Type B pancreatic cell (in vitro differentiated cells): ENCODE data around the gene EBI3. TPM values are rescaled to one million over a fixed set of nuclear protein-coding genes. Genes with fewer than 3 reads are reported as not detected.
"Not testable (repeated sequence)": the region's sequence is repeated elsewhere in the genome, so short reads cannot be mapped to it uniquely, and the experiment has no call there.

Experiments
- DNase-seq: peaks from one replicate; pipeline ENCODE4 v3.0.0; 2021; ENCODE audit warnings: mixed read lengths; ENCODE audit not compliant: unreplicated experiment; ENCODE audit errors: extremely low spot score
- H3K27ac Mint-ChIP-seq: 2 replicates; pipeline ENCODE4 v1.8.0; 2021; ENCODE audit warnings: mild to moderate bottlenecking, mixed read lengths
- H3K27me3 Mint-ChIP-seq: 2 replicates; pipeline ENCODE4 v1.8.0; 2021; ENCODE audit warnings: mixed read lengths
- H3K36me3 Mint-ChIP-seq: 2 replicates; pipeline ENCODE4 v1.8.0; 2021; ENCODE audit warnings: mixed read lengths
- H3K4me1 Mint-ChIP-seq: one replicate; pipeline ENCODE4 v1.8.0; 2021; ENCODE audit warnings: mixed read lengths; ENCODE audit not compliant: unreplicated experiment
- H3K4me3 Mint-ChIP-seq: 2 replicates; pipeline ENCODE4 v1.8.0; 2021; ENCODE audit warnings: mild to moderate bottlenecking, mixed read lengths
- H3K9me3 Mint-ChIP-seq: 2 replicates; pipeline ENCODE4 v1.8.0; 2021; ENCODE audit warnings: mixed read lengths
- total RNA-seq: library from RNA; stranded (reverse); gene quantifications from 2 replicates; pipeline ENCODE4 v1.2.1, GENCODE V29; 2021; ENCODE audit warnings: low replicate concordance
- TF ChIP-seq, protein P1 (sequence below): fragments of 200-600 bp; sonication (generic); conservative IDR thresholded peaks from 2 replicates; pipeline ENCODE4 v1.5.0; 2021; ENCODE audit warnings: antibody characterized with exemption, mild to moderate bottlenecking

EBI3 gene
- total RNA-seq, 1 donor from 2014 or later, result 0.43 TPM

DNA sequence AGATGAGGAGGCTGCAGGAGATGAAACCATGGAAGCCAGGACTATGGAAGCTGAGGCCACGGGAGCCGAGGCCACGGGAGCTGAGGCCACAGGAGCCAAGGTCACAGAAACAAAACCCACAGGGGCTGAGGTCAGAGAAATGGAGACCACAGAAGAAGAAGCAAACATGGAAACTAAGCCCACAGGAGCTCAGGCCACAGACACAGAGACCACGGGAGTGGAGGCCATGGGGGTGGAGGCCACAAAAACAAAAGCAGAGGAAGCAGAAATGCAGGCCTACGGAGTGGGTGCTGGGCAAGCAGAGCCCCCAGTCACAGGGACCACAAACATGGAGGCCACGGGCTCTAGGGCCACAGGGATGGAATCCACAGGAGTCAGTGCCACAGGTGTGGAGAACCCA lies 12.5 kb upstream of the EBI3 start:
- no peak for DNase-seq
- Mint-ChIP-seq H3K27ac (no peak overlapping the region), H3K4me3 (no peak overlapping the region), H3K27me3 (peaks cover 21% of the 10 kb centered on the region), H3K9me3 (no peaks in the 10 kb centered on the region), H3K4me1 (no peaks in the 10 kb centered on the region), H3K36me3 (no peaks in the 10 kb centered on the region)
- TF ChIP-seq, protein P1, sequence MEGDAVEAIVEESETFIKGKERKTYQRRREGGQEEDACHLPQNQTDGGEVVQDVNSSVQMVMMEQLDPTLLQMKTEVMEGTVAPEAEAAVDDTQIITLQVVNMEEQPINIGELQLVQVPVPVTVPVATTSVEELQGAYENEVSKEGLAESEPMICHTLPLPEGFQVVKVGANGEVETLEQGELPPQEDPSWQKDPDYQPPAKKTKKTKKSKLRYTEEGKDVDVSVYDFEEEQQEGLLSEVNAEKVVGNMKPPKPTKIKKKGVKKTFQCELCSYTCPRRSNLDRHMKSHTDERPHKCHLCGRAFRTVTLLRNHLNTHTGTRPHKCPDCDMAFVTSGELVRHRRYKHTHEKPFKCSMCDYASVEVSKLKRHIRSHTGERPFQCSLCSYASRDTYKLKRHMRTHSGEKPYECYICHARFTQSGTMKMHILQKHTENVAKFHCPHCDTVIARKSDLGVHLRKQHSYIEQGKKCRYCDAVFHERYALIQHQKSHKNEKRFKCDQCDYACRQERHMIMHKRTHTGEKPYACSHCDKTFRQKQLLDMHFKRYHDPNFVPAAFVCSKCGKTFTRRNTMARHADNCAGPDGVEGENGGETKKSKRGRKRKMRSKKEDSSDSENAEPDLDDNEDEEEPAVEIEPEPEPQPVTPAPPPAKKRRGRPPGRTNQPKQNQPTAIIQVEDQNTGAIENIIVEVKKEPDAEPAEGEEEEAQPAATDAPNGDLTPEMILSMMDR, result no peak

- Mint-ChIP-seq H3K27me3 (peaks cover 15% of the 10 kb centered on the region), H3K4me3 (no peak overlapping the region), H3K27ac (no peak overlapping the region), H3K4me1 (no peaks in the 10 kb centered on the region), H3K36me3 (no peaks in the 10 kb centered on the region), H3K9me3 (no peaks in the 10 kb centered on the region)
- no peak for DNase-seq
- TF ChIP-seq, protein P1, result no peak
Observed at GRCh38 chr19:4217429-4218264, 11.7 kb upstream of the EBI3 start.

DNA sequence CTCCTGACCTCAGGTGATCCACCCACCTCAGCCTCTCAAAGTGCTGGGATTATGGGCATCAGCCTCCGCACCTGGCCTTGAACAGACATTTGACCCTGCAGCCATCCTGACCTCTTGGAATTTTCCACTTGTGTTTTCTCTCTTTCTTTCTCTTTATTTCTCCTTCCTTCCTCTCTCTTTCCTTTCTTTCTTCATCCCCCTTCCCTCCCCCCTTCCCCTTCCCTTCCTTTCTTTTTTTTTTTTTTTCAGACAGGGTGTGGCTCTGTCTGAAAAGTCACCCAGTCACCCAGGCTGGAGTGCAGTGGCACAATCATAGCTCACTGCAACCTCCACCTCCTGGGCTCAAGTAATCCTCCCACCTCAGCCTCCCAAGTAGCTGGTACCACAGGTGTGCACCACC lies 10.8 kb upstream of the EBI3 start:
- H3K27ac Mint-ChIP-seq, H3K4me3 Mint-ChIP-seq, DNase-seq, H3K36me3 Mint-ChIP-seq, H3K9me3 Mint-ChIP-seq, H3K27me3 Mint-ChIP-seq, H3K4me1 Mint-ChIP-seq: not testable (repeated sequence)

DNA sequence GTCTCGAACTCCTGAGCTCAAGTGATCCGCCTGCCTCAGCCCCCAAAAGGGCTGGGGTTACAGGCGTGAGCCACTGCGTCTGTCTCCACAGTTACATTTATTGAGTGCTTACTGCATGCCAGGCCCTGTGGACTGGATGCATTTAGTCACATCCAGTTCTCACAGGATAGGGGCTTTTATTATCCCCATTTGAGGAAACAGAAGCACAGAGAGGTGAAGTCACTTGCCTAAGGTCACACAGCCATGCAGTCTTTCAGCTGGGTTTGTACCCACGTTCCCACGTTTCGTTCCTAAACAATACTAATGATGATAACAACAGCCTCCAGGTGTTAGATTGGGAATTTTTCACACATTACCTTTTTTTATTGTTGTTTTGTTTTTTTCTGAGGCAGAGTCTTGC lies 9.1 kb upstream of the EBI3 start:
- no peak overlapping the region for H3K4me3 Mint-ChIP-seq
- DNase-seq, result no peak
- H3K9me3 Mint-ChIP-seq, result no peaks in the 10 kb centered on the region
- TF ChIP-seq, protein P1, result no peak
- no peaks in the 10 kb centered on the region for H3K27me3 Mint-ChIP-seq
- no peaks in the 10 kb centered on the region for H3K36me3 Mint-ChIP-seq
- no peaks in the 10 kb centered on the region for H3K4me1 Mint-ChIP-seq
- H3K27ac Mint-ChIP-seq, result no peak overlapping the region

DNA sequence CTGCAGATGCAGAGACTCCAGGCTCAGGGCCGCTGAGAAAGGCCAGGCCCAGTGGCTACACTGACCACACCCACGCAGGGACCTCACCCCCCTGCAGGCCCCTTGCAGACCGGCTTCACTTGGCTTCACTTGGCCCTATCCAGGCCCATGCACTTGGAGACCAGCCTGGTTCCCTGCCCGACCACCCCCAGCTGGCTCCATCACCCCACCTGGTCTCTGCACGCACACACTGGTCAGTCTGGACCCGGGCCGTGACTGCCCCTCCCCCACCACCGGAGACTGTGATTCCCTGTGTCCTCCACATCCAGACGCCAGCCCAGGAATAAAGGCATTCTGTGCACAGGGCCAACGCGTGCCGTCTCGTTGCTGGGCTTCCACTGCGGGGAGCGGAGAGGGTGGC lies 4.9 kb upstream of the EBI3 start:
- Mint-ChIP-seq H3K4me3 (no peak overlapping the region), H3K4me1 (no peaks in the 10 kb centered on the region), H3K27ac (no peak overlapping the region), H3K36me3 (no peaks in the 10 kb centered on the region), H3K27me3 (peaks cover 5% of the 10 kb centered on the region), H3K9me3 (no peaks in the 10 kb centered on the region)
- TF ChIP-seq, protein P1, result no peak
- no peak for DNase-seq

DNA sequence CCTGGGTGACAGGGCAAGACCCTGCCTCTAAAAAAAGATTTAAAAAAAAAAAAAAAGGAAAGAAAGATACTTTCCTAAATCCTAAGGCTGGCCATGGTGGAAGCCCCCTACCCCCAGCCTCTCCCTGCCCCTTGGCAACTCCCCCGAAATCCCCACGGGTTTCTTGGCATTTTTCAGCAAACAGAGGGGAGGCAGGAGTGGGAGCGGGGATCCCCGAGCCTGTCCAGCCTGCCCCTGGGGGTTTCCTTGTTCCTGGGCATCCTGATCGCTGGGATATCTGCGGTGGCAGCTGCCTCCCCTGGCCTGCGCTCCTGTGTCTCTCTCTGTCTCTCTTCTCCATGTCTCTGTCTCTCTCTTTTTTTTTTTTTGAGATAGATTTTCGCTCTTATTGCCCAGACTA lies 3.4 kb upstream of the EBI3 start:
- peaks cover 5% of the 10 kb centered on the region for H3K27me3 Mint-ChIP-seq
- H3K4me3 Mint-ChIP-seq, result no peak overlapping the region
- H3K27ac Mint-ChIP-seq, result no peak overlapping the region
- H3K36me3 Mint-ChIP-seq, result no peaks in the 10 kb centered on the region
- TF ChIP-seq, protein P1, result no peak
- no peaks in the 10 kb centered on the region for H3K4me1 Mint-ChIP-seq
- no peaks in the 10 kb centered on the region for H3K9me3 Mint-ChIP-seq
- DNase-seq, result no peak
